HFFc6 (cell line): ENCODE data around the gene HCRT. TPM values are rescaled to one million over a fixed set of nuclear protein-coding genes. Genes with fewer than 3 reads are reported as not detected.
"Not testable (repeated sequence)": the region's sequence is repeated elsewhere in the genome, so short reads cannot be mapped to it uniquely, and the experiment has no call there.

ENCODE experiments used
- DNase-seq: peaks from one replicate; pipeline ENCODE4 v3.0.0-alpha.2; 2018
- H3K27ac Mint-ChIP-seq: 2 replicates; pipeline ENCODE4 v1.8.0; 2020; ENCODE audit warnings: mild to moderate bottlenecking, mixed read lengths
- H3K27me3 Mint-ChIP-seq: 2 replicates; pipeline ENCODE4 v1.8.0; 2021; ENCODE audit warnings: mild to moderate bottlenecking, moderate library complexity, mixed read lengths; ENCODE audit not compliant: insufficient read depth
- H3K36me3 Mint-ChIP-seq: 2 replicates; pipeline ENCODE4 v1.8.0; 2021; ENCODE audit warnings: low read depth, mixed read lengths
- H3K4me1 Mint-ChIP-seq: 2 replicates; pipeline ENCODE4 v1.8.0; 2020; ENCODE audit warnings: low read depth, mixed read lengths
- H3K4me3 Mint-ChIP-seq: 2 replicates; pipeline ENCODE4 v1.8.0; 2020; ENCODE audit warnings: mild to moderate bottlenecking, moderate library complexity, mixed read lengths
- H3K9me3 Mint-ChIP-seq: 2 replicates; pipeline ENCODE4 v1.8.0; 2020; ENCODE audit warnings: mild to moderate bottlenecking, mixed read lengths
- total RNA-seq, 6 experiments: library from RNA; stranded (reverse); fragmentation: NEBNext Ultra II Directional; extraction: Animal tissue kit (Norgen Biotek cat#: 25700); gene quantifications; 2 replicates in 1 of 6; 3 replicates in 5 of 6; pipeline ENCODE4 v1.2.3, GENCODE V29; 2021
- TF ChIP-seq, protein P1 (sequence below): fragments of 200-600 bp; sonication (generic); IDR thresholded peaks from 2 replicates; pipeline ENCODE4 v1.5.0; 2021; ENCODE audit warnings: antibody characterized with exemption, mild to moderate bottlenecking

Gene HCRT
- total RNA-seq, 6 experiments from 2014 or later = not detected

DNA sequence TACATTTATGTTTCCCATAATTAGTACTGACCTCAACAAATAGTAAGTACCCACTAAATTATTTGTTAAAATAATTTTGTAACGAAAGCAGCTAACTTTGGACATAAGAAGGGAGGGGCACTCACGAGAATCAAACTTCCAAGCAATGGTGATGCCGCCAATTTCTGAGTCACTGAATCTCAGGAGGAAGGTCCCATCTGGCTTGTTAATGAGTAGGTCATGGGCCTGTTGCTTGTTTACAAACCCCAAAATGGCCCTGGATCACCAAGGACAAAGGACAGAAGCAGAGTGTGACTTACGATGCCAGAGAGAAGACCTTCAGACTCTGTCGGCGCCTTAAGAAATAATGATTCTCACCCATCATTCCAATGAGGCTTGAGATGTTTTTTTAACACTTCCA is 24.8 kb upstream of the HCRT start:
- Mint-ChIP-seq H3K27me3 (peaks cover 2% of the 10 kb centered on the region; the same call in 1 of the 2 replicates), H3K36me3 (peaks cover 12% of the 10 kb centered on the region), H3K4me3 (no peak overlapping the region), H3K9me3 (no peaks in the 10 kb centered on the region), H3K27ac (no peak overlapping the region), H3K4me1 (no peaks in the 10 kb centered on the region; the same call in 1 of the 2 replicates)
- DNase-seq = no peak
- TF ChIP-seq, protein P1, sequence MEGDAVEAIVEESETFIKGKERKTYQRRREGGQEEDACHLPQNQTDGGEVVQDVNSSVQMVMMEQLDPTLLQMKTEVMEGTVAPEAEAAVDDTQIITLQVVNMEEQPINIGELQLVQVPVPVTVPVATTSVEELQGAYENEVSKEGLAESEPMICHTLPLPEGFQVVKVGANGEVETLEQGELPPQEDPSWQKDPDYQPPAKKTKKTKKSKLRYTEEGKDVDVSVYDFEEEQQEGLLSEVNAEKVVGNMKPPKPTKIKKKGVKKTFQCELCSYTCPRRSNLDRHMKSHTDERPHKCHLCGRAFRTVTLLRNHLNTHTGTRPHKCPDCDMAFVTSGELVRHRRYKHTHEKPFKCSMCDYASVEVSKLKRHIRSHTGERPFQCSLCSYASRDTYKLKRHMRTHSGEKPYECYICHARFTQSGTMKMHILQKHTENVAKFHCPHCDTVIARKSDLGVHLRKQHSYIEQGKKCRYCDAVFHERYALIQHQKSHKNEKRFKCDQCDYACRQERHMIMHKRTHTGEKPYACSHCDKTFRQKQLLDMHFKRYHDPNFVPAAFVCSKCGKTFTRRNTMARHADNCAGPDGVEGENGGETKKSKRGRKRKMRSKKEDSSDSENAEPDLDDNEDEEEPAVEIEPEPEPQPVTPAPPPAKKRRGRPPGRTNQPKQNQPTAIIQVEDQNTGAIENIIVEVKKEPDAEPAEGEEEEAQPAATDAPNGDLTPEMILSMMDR = no peak

DNA sequence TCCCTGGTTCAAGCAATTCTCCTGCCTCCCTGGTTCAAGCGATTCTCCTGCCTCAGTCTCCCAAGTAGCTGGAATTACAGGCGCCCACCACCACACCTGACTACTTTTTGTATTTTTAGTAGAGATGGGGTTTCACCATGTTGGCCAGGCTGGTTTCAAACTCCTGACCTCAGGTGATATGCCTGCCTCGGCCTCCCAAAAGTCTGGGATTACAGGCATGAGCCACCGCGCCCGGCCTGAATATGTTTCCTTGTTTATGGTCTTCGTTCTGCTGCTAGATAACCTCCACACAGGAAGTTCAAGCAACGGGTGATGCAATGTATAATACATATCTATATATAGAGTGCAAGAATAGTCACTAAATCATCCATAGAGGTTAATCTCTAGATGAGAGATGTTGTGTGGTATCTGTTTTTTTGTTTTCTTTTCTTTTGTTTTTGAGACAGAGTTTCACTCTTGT is 20.9 kb upstream of the HCRT start:
- H3K4me1 Mint-ChIP-seq, DNase-seq, H3K27me3 Mint-ChIP-seq, H3K27ac Mint-ChIP-seq, H3K4me3 Mint-ChIP-seq, H3K9me3 Mint-ChIP-seq: not testable (repeated sequence)
- H3K36me3 Mint-ChIP-seq = peaks cover 12% of the 10 kb centered on the region

DNA sequence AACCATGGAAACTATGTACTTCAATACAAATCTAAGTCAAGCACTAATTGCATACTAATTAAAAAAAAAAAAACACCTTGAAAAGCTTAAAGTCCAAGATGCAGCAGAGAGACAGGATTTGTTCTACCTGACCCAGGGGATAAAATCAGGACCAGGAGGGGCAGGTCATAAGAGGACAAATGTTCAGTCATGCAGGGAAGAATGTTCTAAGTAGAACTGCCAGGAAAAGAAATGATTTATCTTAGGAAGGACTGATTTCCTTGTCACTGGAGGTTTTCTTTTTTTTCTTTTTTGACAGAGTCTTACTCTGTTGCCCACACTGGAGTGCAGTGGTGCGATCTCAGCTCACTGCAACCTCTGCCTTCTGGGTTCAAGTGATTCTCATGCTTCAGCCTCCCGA is 18.1 kb upstream of the HCRT start:
- H3K9me3 Mint-ChIP-seq = no peaks in the 10 kb centered on the region

DNA sequence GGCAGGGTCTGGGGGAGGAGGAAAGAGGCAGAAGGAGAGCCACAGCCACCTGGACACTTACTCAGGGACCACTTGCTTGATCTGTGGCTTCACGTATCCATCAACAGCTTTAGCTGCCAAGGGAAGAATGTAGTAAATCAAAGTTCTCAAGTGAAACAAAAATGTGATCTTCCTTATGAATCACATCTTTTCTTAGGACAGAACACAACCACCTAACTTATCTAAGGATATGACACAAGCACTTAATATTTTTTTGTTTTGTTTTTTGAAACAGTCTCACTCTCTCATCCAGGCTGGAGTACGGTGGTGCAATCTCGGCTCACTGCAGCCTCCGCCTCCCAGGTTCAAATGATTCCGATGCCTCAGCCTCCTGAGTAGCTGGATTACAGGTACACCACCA is 17.4 kb upstream of the HCRT start:
- no peak for DNase-seq
- no peak overlapping the region for H3K27ac Mint-ChIP-seq
- H3K36me3 Mint-ChIP-seq = no peaks in the 10 kb centered on the region; the same call in 1 of the 2 replicates
- TF ChIP-seq, protein P1 = no peak
- H3K4me3 Mint-ChIP-seq = no peak overlapping the region
- peaks cover 2% of the 10 kb centered on the region; the same call in 1 of the 2 replicates for H3K27me3 Mint-ChIP-seq
- no peaks in the 10 kb centered on the region; the same call in 1 of the 2 replicates for H3K4me1 Mint-ChIP-seq
- no peaks in the 10 kb centered on the region for H3K9me3 Mint-ChIP-seq

More for the DNA sequence above, 18.1 kb upstream of the HCRT start:
- DNase-seq = no peak
- TF ChIP-seq, protein P1 = no peak
- no peak overlapping the region for H3K27ac Mint-ChIP-seq
- H3K4me1 Mint-ChIP-seq = no peaks in the 10 kb centered on the region; the same call in 1 of the 2 replicates
- peaks cover under 1% of the 10 kb centered on the region for H3K36me3 Mint-ChIP-seq
- no peak overlapping the region for H3K4me3 Mint-ChIP-seq
- peaks cover 2% of the 10 kb centered on the region; the same call in 1 of the 2 replicates for H3K27me3 Mint-ChIP-seq

DNA sequence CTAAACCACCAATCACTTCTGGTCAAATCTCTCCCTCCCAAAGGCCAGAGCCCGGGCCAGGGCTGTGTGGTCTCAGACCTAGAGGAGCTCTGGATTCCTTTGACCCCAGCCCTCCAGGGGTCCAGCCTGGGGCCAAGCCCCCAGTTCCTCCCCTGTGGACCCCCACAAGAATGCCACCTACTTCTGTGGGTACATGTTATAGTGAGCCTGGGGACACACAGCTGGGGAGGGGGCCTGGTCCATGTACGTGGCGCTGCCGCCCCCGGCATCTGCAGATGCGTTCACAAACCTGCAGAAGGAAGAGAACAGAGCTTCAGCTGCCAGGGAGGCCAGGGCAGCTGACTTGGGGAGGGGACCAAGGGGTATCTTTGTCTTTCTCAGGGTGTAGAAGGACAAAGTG is 16.9 kb upstream of the HCRT start:
- Mint-ChIP-seq H3K27ac (no peak overlapping the region), H3K36me3 (no peaks in the 10 kb centered on the region; the same call in 1 of the 2 replicates), H3K27me3 (peaks cover 2% of the 10 kb centered on the region; the same call in 1 of the 2 replicates), H3K4me1 (no peaks in the 10 kb centered on the region; the same call in 1 of the 2 replicates), H3K9me3 (no peaks in the 10 kb centered on the region), H3K4me3 (no peak overlapping the region)
- TF ChIP-seq, protein P1 = no peak
- DNase-seq = no peak

DNA sequence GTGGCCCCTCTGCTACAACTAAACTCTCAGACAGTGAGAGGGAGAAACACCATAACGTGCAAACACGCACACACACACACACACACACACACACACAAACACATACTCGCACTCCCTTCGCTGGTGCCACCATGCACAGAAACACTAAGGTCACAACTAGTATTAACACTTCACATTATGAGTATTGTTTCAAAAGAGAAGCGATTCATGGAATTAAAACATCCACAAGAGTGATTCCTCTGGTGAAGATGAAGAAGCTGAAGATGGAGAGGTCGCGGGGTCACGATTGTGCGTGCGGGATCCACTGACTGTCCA is 16.2 kb upstream of the HCRT start:
- H3K36me3 Mint-ChIP-seq = no peaks in the 10 kb centered on the region; the same call in 1 of the 2 replicates
- no peak overlapping the region for H3K4me3 Mint-ChIP-seq
- TF ChIP-seq, protein P1 = no peak
- no peaks in the 10 kb centered on the region; the same call in 1 of the 2 replicates for H3K4me1 Mint-ChIP-seq
- no peaks in the 10 kb centered on the region for H3K27me3 Mint-ChIP-seq
- no peaks in the 10 kb centered on the region for H3K9me3 Mint-ChIP-seq
- H3K27ac Mint-ChIP-seq = no peak overlapping the region
- no peak for DNase-seq
